ENCODE results near the gene KRTAP2-1.
"Not testable (repeated sequence)": the region's sequence is repeated elsewhere in the genome, so short reads cannot be mapped to it uniquely, and the experiment has no call there.

GRCh38 chr17:41055130-41055529, 8.0 kb upstream of the KRTAP2-1 start, which contains the start of gene KRTAP2-2:
- not testable (repeated sequence) for TF ChIP-seq CTCF (IDR thresholded peaks at IDR 0.05; ENCODE audit: low read depth, low read length); EZH2phosphoT487 (IDR thresholded peaks at IDR 0.05; ENCODE audit: low read depth)

All from OCI-LY3 (cell line).